B cell (primary cell): Measurements from ENCODE around the gene MACROH2A1. TPM values are rescaled to one million over a fixed set of nuclear protein-coding genes. Genes with fewer than 3 reads are reported as not detected.

ENCODE experiments used
- ATAC-seq: fragments of 200-7000 bp; cut with Tn5 transposase; one replicate; pipeline ENCODE4 v1.10.0; 2021; ENCODE audit warnings: low read depth, mild to moderate bottlenecking, moderate number of reproducible peaks, moderate library complexity
- CTCF ChIA-PET: fragments of 350-600 bp; sonication (Branson Sonifier 250); formaldehyde crosslinking; loops from one replicate; lab custom pipeline; 2021; ENCODE audit warnings: antibody characterized with exemption, inconsistent platforms; lab: Charles Lee
- POLR2A ChIA-PET: fragments of 350-600 bp; sonication (Branson Sonifier 250); formaldehyde crosslinking; loops from one replicate; lab custom pipeline; 2021; ENCODE audit warnings: antibody characterized with exemption; lab: Charles Lee
- DNase-seq: peaks from one replicate; pipeline ENCODE4 v3.0.0; 2013
- H2AFZ ChIP-seq: 2 replicates; pipeline ENCODE4 v1.6.1; 2012; ENCODE audit warnings: mild to moderate bottlenecking, low read depth, low read length; ENCODE audit not compliant: insufficient read depth, poor library complexity, severe bottlenecking
- H3K27ac ChIP-seq, 2 donors: 1 replicate in 1 of 2; 2 replicates in 1 of 2; pipeline ENCODE4 v1.5.1; 2012 to 2013; ENCODE audit warnings: low read length in 2 of 2, mild to moderate bottlenecking in 2 of 2, moderate library complexity in 1 of 2
- H3K27me3 ChIP-seq, 4 experiments: fragments of 200-600 bp in 1 of 4; sonication (generic) in 1 of 4; replicated peaks in 1 of 4; 1 replicate in 2 of 4; 2 replicates in 2 of 4; pipeline versions ENCODE4 v1.6.1 to v1.7.0; 2013 to 2016; ENCODE audit warnings: low read length in 3 of 4, mild to moderate bottlenecking in 2 of 4, mixed read lengths in 1 of 4, moderate library complexity in 1 of 4; ENCODE audit not compliant: insufficient read depth in 4 of 4, control insufficient read depth in 3 of 4; ENCODE audit errors: control extremely low read depth in 1 of 4
- H3K36me3 ChIP-seq, 2 experiments: replicated peaks in 1 of 2; 1 replicate in 1 of 2; 2 replicates in 1 of 2; pipeline versions ENCODE4 v1.6.1 to v1.7.1; 2013; ENCODE audit warnings: low read length in 1 of 2; ENCODE audit not compliant: insufficient read depth in 2 of 2, control insufficient read depth in 1 of 2; ENCODE audit errors: control extremely low read depth in 1 of 2, extremely low read depth in 1 of 2
- H3K4me1 ChIP-seq, 2 donors: fragments of 200-600 bp in 1 of 2; sonication (generic) in 1 of 2; 1 replicate in 1 of 2; 2 replicates in 1 of 2; pipeline versions ENCODE4 v1.5.1 to v1.6.1; 2013 to 2017; ENCODE audit warnings: low read length in 2 of 2; ENCODE audit not compliant: control insufficient read depth in 2 of 2, insufficient read depth in 2 of 2
- H3K4me2 ChIP-seq: replicated peaks from 2 replicates; pipeline ENCODE3; 2012; ENCODE audit warnings: mild to moderate bottlenecking, low read depth, low read length; ENCODE audit not compliant: poor library complexity, severe bottlenecking
- H3K4me3 ChIP-seq, 5 experiments: fragments of 200-600 bp in 1 of 5; sonication (generic) in 1 of 5; 1 replicate in 3 of 5; 2 replicates in 2 of 5; pipeline versions ENCODE4 v1.5.1 to v1.7.0; 2011 to 2016; ENCODE audit warnings: low read length in 4 of 5, mild to moderate bottlenecking in 4 of 5, low read depth in 2 of 5, control low read depth in 1 of 5, moderate library complexity in 1 of 5; ENCODE audit not compliant: insufficient read depth in 1 of 5; ENCODE audit errors: control extremely low read depth in 1 of 5, extremely low read depth in 1 of 5
- H3K79me2 ChIP-seq: fragments of 200-600 bp; sonication (generic); one replicate; pipeline ENCODE4 v1.6.0; 2016; ENCODE audit warnings: low read length; ENCODE audit not compliant: control insufficient read depth, insufficient read depth
- H3K9ac ChIP-seq: fragments of 200-600 bp; sonication (generic); 2 replicates; pipeline ENCODE4 v1.6.1; 2017; ENCODE audit warnings: mild to moderate bottlenecking, low read length, moderate library complexity
- H3K9me3 ChIP-seq, 3 donors: one replicate each; pipeline versions ENCODE4 v1.6.1 to v1.7.1; 2013; ENCODE audit warnings: low read length in 2 of 3; ENCODE audit not compliant: control insufficient read depth in 2 of 3, insufficient read depth in 1 of 3; ENCODE audit errors: control extremely low read depth in 1 of 3
- H4K20me1 ChIP-seq: 2 replicates; pipeline ENCODE4 v1.6.0; 2012; ENCODE audit warnings: mild to moderate bottlenecking, low read length; ENCODE audit not compliant: insufficient read depth, control insufficient read depth, poor library complexity, severe bottlenecking
- H3K27ac Mint-ChIP-seq: one replicate; pipeline ENCODE4 v1.8.0; 2021; ENCODE audit warnings: mixed read lengths
- H3K27me3 Mint-ChIP-seq: one replicate; pipeline ENCODE4 v1.8.0; 2021; ENCODE audit warnings: mixed read lengths
- H3K4me1 Mint-ChIP-seq: one replicate; pipeline ENCODE4 v1.8.0; 2021; ENCODE audit warnings: mixed read lengths
- H3K4me3 Mint-ChIP-seq: one replicate; pipeline ENCODE4 v1.8.0; 2021; ENCODE audit warnings: mixed read lengths
- H3K9me3 Mint-ChIP-seq: one replicate; pipeline ENCODE4 v1.8.0; 2022; ENCODE audit warnings: mixed read lengths; ENCODE audit not compliant: insufficient read depth
- CTCF ChIP-seq: fragments of 200-600 bp; IDR thresholded peaks from one replicate; pipeline ENCODE4 v1.8.0; 2022; ENCODE audit warnings: antibody characterized with exemption, mild to moderate bottlenecking
- EZH2 ChIP-seq: IDR thresholded peaks from 2 replicates; pipeline ENCODE4 v1.6.1; 2012; ENCODE audit warnings: borderline replicate concordance, low read depth, mild to moderate bottlenecking, moderate library complexity, low read length; ENCODE audit not compliant: insufficient read depth, poor library complexity, severe bottlenecking
- WGBS: methylation state at CpG from one replicate; pipeline ENCODE4 v1.1.5; 2013; ENCODE audit warnings: missing lambda C conversion rate; ENCODE audit not compliant: insufficient coverage; 5-methylcytosine and 5-hydroxymethylcytosine counted together
- intact Hi-C: fragments of 100-400 bp; cut with micrococcal nuclease; formaldehyde crosslinking; loops from one replicate; pipeline ENCODE4 v1.10.0; 2022
- polyA plus RNA-seq: library from polyadenylated mRNA; depleted of rRNA; stranded (reverse); fragments of >200 nt; gene quantifications from 2 replicates; pipeline ENCODE4 v1.2.3, GENCODE V29; 2012
- total RNA-seq, 2 donors: library from RNA; stranded (reverse); fragments of 120-200 nt in 1 of 2; gene quantifications; 1 replicate in 1 of 2; 2 replicates in 1 of 2; pipeline versions ENCODE4 v1.2.3 to v1.2.4, GENCODE V29; 2013 to 2022

The MACROH2A1 gene
- total and polyA plus RNA-seq, 2 donors (not counting 1 experiment from before 2014, with no cell fraction given): 80.1 to 99.7 TPM

- H3K4me1 ChIP-seq: no peaks in the 10 kb centered on the region
- no peaks in the 10 kb centered on the region for H4K20me1 ChIP-seq
- peaks cover 0 to 7% (median under 1%) of the 10 kb centered on the region in 4 experiments for H3K27me3 ChIP-seq
- no peaks in the 10 kb centered on the region for H3K79me2 ChIP-seq
- H3K4me3 ChIP-seq: no peak overlapping the region
- intact Hi-C loops: no loop called here
- ChIA-PET CTCF (no interaction called here), POLR2A (no interaction called here)
- no peak overlapping the region for H2AFZ ChIP-seq
- ATAC-seq: no peak
- Mint-ChIP-seq H3K4me1 (peaks cover 6% of the 10 kb centered on the region), H3K4me3 (no peak overlapping the region), H3K27ac (no peak overlapping the region), H3K27me3 (peaks cover 26% of the 10 kb centered on the region), H3K9me3 (no peaks in the 10 kb centered on the region)
- H3K9me3 ChIP-seq: no peaks in the 10 kb centered on the region
- no peaks in the 10 kb centered on the region for H3K36me3 ChIP-seq
- no peak overlapping the region for H3K9ac ChIP-seq
- H3K27ac ChIP-seq: no peak overlapping the region
- no peak overlapping the region for H3K4me2 ChIP-seq
- 93% methylated on average over 4 of the region's 7 CpGs for WGBS
- no peak for DNase-seq
- TF ChIP-seq CTCF (no peak), EZH2 (no peak)
These were observed 90.8 kb downstream of the MACROH2A1 start for GRCh38 chr5:135308245-135308644.

DNA sequence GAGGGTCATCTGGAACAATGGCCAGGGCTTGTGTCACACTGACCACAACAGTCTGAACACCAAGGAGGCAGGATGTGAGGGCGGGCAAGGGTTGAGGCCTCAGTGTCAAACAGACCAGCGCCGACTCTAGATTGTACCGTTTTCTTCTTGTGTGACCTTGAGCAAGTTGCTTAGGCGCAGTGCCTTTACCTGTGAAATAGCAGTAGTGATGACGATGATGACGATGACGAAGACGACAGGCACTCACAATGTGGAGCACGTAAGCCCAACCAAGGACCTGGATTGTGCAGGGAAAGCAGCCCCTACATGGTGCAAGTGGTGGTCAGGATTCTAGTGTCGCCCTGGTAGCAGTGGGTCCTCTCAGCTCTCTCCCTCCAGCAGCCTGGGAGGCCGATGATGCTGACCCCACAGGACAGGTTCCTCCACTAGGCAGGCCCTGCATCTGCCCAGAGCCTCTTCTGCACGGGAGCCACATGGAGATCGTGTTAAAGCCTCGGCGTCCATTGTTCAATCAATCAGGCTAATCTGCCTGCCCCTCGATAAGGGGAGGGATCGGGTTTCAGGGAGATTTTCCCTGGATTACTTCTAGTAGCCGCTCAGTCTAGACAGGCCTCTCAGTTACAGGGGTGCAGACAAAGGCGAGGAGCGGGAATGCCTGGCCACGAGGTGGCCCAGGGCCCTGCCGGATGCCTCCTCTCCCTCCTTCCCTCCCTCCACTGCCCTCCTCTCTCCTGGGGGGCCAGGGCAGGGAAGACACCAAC, 91.7 kb downstream of the MACROH2A1 start:
- H3K4me2 ChIP-seq: no peak overlapping the region
- H3K36me3 ChIP-seq: no peaks in the 10 kb centered on the region
- no peak for DNase-seq
- intact Hi-C loops: no loop called here
- H3K27me3 Mint-ChIP-seq: peaks cover 31% of the 10 kb centered on the region
- no peaks in the 10 kb centered on the region for H3K4me1 Mint-ChIP-seq
- WGBS: 88% methylated on average over 22 of the region's 23 CpGs
- H3K4me1 ChIP-seq: no peaks in the 10 kb centered on the region
- no peak overlapping the region for H2AFZ ChIP-seq
- H4K20me1 ChIP-seq: no peaks in the 10 kb centered on the region
- POLR2A ChIA-PET: no interaction called here
- CTCF ChIA-PET: no interaction called here
- no peak overlapping the region for H3K4me3 Mint-ChIP-seq
- no peaks in the 10 kb centered on the region for H3K79me2 ChIP-seq
- TF ChIP-seq EZH2 (no peak), CTCF (no peak)
- H3K9me3 Mint-ChIP-seq: no peaks in the 10 kb centered on the region
- no peaks in the 10 kb centered on the region for H3K9me3 ChIP-seq
- H3K9ac ChIP-seq: no peak overlapping the region
- H3K27me3 ChIP-seq: peaks cover 0 to 7% (median under 1%) of the 10 kb centered on the region in 4 experiments
- H3K27ac Mint-ChIP-seq: no peak overlapping the region
- H3K4me3 ChIP-seq: no peak overlapping the region
- H3K27ac ChIP-seq: no peak overlapping the region
- ATAC-seq: no peak
